Measurements from ENCODE around the gene CELSR1.

The CELSR1 gene

GRCh38 chr22:46360097-46360496 is 177.3 kb downstream of the CELSR1 start:
- DNase-seq = no peak

GRCh38 chr22:46359362-46359761 is 178.1 kb downstream of the CELSR1 start:
- no peak for DNase-seq

GRCh38 chr22:46358766-46359165 is 178.7 kb downstream of the CELSR1 start:
- DNase-seq = no peak

GRCh38 chr22:46357711-46358520 is 179.5 kb downstream of the CELSR1 start:
- DNase-seq = no peak

GRCh38 chr22:46356496-46357480 is 180.6 kb downstream of the CELSR1 start:
- DNase-seq = no peak

- DNase-seq = no peak
Measured at GRCh38 chr22:46355996-46356471, 181.4 kb downstream of the CELSR1 start.

- DNase-seq = no peak
Measured at GRCh38 chr22:46355369-46355995, 181.9 kb downstream of the CELSR1 start.

- DNase-seq = no peak
Measured at GRCh38 chr22:46354993-46355305, 182.5 kb downstream of the CELSR1 start.

GRCh38 chr22:46354176-46354992 is 183.0 kb downstream of the CELSR1 start:
- DNase-seq = no peak

GRCh38 chr22:46353483-46354105 is 183.8 kb downstream of the CELSR1 start:
- no peak for DNase-seq

- no peak for DNase-seq
Measured at GRCh38 chr22:46352691-46353386, 184.6 kb downstream of the CELSR1 start.

- DNase-seq = no peak
Measured at GRCh38 chr22:46352276-46352675, 185.1 kb downstream of the CELSR1 start.

- no peak for DNase-seq
Measured at GRCh38 chr22:46351767-46352166, 185.7 kb downstream of the CELSR1 start.

GRCh38 chr22:46351131-46351735 is 186.2 kb downstream of the CELSR1 start:
- no peak for DNase-seq

- no peak for DNase-seq
Measured at GRCh38 chr22:46350646-46351045, 186.8 kb downstream of the CELSR1 start.

- no peak for DNase-seq
Measured at GRCh38 chr22:46350121-46350520, 187.3 kb downstream of the CELSR1 start.

- no peak for DNase-seq
Measured at GRCh38 chr22:46349681-46350080, 187.7 kb downstream of the CELSR1 start.

- no peak for DNase-seq
Measured at GRCh38 chr22:46349238-46349637, 188.2 kb downstream of the CELSR1 start.

- no peak for DNase-seq
Measured at GRCh38 chr22:46348099-46348695, 189.2 kb downstream of the CELSR1 start.

GRCh38 chr22:46347646-46348045 is 189.8 kb downstream of the CELSR1 start:
- DNase-seq = no peak

All from cortex of kidney (tissue), 1 donor.